ENCODE results near the gene PRDM16. TPM values are rescaled to one million over a fixed set of nuclear protein-coding genes. Genes with fewer than 3 reads are reported as not detected.

PRDM16 gene
- total RNA-seq, 1 donor from 2014 or later, result 12.9 TPM

DNA sequence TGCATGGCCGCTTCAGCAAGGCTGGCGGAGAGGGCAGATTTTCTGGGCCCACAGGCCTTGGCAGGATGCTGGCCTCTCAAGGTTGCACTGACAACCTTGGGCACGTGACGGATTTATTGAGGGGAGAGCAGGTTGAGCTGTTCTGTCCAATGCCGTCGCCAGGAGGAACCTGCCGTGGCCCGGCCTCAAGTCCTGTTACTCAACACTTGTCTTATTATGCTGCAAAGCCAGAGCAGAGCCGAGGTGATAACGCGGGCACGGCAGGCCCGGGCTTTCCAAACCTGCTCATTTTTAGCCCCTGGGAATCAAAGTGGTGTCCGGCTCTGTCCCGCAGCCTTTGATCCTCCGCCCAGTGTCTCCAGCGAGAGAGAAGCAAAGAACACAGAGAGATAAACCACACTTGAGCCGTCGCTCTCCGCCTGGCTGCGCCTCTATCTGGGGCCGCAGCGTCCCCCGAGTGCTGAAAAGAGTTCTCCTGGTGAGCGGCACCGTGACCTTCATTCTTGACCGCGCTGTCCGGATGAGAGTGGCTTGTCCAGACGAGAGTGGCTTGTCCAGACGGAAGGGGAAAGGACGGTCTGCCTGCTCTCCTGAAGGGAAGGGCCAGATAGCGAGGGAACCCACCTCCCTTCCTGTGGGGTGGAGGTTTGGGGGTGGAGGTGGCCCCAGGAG is 223.2 kb downstream of the PRDM16 start:
- intact Hi-C loops (cut with DNase I), result no loop called here
- no peak for DNase-seq (ENCODE audit: low spot score)

DNA sequence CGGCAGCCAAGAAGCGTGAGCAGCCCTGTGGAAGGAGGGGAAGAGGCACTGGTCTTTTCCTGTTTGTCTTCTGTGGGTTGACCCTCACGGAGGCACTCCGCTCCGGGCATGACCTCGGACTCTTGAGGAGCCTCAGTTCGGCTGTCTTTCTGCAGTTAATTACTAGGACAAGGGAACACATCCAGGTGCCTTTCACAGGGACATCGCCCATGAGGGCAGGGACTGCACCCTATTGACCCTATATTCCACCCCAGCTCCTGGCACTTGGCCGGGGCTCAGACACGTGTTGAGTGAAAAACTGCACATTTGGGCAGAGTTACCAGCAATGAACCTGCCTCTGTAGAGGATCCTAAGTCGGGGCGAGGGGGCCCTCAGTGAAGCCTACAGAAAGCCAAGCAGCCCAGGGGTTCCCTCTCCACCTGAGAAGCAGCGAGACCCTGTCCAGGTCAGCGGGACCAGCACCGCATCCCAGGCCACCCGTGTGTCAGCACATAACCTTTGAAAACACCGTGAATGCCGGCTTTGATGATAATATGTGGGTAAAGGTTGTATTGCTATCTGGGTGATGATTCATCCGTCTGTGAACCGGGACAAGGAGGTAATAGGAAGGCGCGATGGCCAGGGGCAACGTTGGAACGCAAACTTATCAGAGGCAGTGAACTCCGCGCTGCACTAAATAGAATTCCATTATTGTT is 224.0 kb downstream of the PRDM16 start:
- no peak for DNase-seq (ENCODE audit: low spot score)
- intact Hi-C loops (cut with DNase I), result no loop called here

DNA sequence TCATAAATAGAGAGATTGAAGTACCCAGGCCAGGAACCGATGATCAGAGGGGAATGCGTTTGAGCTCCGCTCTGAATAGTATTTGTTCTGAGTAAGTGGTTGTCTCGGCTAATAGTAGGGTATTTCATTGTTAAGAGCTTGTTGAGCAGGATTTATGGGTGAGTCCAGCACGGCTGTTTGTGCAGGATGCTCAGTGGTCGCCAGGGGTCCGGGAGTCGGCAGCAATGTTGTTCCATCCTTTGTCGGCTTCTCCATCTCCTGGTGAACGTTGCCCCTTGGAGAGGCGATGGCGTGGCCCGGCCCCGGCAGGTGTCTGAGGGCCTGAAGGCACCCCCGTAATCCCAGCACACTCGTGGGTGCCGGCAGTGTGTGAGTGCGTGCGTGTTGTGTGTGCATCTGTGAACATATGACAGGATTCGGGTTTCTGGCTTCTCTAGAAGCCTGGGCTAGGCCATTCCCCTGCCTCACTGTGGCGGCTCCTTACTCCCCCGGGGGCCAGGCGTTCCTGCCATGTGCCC is 224.6 kb downstream of the PRDM16 start:
- intact Hi-C loops (cut with DNase I), result no loop called here
- no peak for DNase-seq (ENCODE audit: low spot score)

DNA sequence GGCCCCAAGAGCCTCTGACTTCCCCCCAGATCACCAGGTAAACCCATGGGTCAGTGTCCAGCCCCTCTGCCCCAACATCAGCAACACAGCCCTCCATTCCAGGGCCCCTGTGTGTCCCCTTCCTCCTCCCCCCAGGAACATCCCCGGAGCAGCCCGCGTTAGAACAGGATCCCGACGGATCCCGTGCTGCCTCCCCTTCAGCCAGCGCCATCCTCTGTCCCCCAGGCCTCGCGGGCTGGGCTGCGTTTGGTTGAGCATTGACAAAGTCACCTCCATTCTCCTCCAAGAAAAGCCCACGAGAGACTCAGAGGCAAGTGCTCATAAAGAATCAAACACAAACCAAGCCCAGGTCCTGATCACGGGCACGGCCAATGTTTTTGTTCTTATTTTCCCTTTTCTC is 225.4 kb downstream of the PRDM16 start:
- DNase-seq (ENCODE audit: low spot score), result no peak
- intact Hi-C loops (cut with DNase I), result no loop called here

DNA sequence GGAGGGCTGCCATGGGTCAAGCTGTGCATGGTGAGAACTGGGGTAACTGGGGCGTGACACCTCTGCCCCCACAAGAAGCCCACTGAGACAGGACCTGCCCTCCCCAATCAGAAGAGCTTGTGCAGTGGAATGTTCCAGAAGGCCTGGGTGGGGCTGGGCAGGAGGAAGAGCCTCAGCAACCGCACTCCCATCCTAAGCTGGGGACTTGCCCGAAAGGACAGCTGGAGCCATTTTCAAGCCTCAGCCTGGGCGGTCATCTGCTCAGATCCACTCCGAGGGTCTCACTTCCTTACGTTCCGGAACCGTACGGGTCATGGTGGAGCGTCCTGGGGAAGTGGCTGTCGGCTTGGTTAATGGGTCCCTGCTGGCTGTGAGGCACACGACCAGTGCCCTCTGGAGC is 226.8 kb downstream of the PRDM16 start:
- DNase-seq (ENCODE audit: low spot score), result no peak
- intact Hi-C loops (cut with DNase I), result no loop called here

DNA sequence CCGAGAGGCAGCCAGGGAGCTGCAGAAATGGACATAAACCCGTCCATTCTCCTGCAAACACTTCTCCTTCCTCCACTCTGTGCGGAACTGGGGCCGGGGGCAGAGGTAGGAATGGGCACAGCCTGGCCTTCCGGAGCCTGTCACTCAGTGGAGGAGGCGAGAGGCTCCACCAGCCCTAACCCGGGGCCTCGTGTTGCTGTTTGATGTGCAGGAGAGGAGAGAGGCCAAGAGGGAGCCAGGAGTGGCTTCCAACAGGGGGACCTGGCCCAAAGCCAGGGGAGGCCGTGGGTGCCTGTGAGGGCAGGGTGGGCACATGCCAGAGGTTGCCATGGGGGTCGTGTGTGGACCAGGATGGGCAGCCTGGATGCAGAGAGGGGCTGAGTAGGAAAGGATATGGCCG is 227.3 kb downstream of the PRDM16 start:
- intact Hi-C loops (cut with DNase I), result no loop called here
- no peak for DNase-seq (ENCODE audit: low spot score)

DNA sequence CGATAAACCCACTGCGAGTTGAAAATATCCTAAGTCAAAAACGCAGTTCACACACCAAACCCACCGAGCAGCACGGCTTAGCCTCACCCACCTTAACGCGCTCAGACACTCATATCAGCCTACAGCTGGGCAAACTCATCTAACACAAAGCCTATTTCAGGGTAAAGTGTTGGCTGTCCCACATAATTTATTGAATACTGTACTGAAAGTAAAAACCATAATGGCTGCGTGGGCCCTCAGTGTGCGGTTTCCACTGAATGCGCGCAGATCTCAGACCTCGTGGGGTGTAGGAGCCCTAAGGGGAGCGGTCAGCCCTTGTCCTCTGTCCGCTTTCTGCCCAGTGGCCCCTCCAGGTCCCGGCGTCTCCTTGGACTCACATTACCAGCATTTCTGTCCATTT is 227.8 kb downstream of the PRDM16 start:
- no peak for DNase-seq (ENCODE audit: low spot score)
- intact Hi-C loops (cut with DNase I), result no loop called here

DNA sequence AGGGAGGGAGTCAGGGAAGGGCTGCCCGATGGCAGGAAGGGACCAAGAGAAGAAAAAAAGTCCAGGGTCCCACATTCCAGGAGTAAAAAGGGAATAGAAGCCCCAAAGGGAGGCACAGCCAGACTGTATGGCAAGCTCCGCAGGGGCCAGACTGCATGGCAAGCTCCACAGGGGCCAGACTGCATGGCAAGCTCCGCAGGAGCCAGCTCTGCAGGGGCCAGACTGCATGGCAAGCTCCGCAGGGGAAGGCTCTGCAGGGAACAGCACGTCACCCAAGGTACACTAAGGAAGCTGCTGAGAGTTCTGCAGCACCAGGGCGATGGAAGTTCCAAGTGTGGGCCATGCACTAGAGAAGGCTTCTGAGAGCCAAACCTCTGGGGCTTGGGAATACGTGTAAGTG is 228.8 kb downstream of the PRDM16 start:
- no peak for DNase-seq (ENCODE audit: low spot score)
- intact Hi-C loops (cut with DNase I), result no loop called here

DNA sequence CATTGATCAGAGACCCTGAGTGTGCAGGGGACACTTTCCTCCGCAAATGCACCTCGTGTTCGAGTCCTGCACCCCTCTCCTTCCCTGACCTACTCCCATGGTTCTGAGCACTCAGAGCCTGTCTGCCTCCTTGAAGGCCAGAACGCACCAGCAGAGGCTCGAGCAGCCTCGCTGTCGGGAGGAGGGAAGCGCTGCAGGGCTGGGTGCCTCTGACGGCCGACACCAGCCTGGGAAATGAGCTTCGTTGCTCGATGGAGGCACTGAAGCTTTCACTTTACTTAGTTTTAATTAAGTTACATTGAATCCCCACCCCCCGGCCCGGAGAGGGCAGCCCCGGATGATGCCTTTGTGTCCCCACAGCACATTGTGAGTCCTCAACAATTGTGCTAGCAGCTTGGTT is 229.2 kb downstream of the PRDM16 start:
- intact Hi-C loops (cut with DNase I), result no loop called here

DNA sequence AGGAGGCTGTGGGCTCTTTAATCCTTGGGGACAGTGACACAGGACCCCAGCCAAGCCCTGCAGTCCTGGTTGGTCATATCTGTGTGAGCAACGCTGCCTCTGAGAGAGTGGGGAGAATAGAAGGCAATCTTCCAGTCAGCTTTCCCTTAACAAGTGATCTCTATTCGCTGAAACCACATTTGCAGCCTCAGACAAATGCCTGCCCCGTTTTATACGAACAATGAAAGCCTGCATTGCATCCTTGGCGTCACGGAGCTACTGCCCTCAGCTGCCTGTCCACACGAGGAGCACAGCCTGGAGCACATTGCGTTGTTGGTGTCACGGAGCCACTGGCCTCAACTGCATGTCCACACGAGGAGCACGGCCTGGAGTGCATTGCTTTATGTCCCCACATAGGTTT is 235.2 kb downstream of the PRDM16 start:
- intact Hi-C loops (cut with DNase I), result no loop called here

More for the DNA sequence above, 229.2 kb downstream of the PRDM16 start:
- no peak for DNase-seq (ENCODE audit: low spot score)

DNA sequence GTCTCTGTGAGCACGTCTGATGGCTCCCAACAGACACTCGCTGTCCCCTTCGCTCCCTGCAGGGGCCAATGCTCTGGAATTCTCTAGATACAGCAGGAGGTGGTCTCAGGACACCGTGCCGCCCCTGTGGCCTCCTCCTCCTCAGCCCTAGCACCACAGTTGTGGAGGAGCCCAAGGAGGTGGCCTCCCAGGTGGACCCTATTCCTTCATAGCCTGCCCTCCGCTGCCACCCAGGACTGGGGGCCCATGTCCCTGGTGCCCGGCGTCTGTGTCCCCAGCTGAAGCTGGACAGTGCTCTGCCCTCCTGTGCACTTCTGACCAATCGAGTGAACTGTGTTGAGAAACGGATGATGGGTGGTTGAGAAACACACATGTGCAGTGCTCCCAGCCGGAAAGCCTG is 235.7 kb downstream of the PRDM16 start:
- intact Hi-C loops (cut with DNase I), result no loop called here
- no peak for DNase-seq (ENCODE audit: low spot score)

More for the DNA sequence above, 235.2 kb downstream of the PRDM16 start:
- DNase-seq (ENCODE audit: low spot score), result no peak

DNA sequence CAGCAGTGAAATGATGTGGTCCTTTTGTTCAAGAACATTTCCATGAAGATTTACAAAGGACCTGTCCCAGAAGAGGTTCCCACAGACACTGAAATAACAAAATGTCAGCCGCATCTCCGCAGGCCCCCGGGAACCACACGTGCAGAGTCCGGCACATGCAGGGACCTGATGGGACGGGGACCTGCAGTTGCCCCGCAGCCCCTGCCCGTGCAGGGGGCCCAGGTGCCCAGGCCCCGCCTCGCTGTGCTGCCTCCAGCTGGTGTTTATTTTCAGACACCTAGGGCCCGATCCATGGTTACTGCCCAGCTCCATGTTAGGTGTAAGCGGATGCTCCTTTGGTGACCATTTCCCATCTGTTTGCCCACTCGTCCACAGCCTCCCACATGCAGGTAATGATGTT is 236.2 kb downstream of the PRDM16 start:
- no peak for DNase-seq (ENCODE audit: low spot score)
- intact Hi-C loops (cut with DNase I), result no loop called here

DNA sequence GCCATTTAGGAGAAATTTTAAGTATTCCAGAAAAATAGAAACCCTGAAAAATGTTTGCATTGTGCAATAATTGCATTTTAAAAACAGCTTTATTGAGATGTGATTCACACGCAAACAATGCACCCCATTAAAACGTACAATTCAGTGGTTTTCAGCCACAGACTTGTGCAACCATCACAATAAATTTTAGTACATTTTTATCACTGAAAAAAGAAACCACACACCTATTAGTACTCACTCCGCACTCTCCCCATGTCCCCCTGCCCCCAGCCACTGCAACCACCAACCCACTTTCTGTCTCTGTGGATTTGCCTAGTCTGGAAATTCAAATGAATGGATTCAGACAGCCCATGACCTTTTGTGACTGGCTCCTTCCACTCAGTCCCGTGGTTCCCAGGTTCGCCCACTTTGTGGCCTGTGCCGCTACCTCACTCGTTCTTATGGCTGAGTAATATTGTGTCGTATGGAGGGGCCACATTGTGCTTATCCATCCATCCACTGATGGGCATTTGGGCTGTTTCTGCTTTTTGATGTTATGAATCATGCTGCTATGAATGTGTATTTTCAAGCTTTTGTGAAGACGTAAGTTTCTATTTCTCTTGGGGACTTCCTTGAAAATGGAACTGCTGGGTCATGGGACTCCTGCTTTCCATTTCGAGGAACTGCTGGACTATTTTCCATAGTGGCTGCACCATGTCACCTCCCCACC is 237.7 kb downstream of the PRDM16 start:
- no peak for DNase-seq (ENCODE audit: low spot score)
- intact Hi-C loops (cut with DNase I), result no loop called here

DNA sequence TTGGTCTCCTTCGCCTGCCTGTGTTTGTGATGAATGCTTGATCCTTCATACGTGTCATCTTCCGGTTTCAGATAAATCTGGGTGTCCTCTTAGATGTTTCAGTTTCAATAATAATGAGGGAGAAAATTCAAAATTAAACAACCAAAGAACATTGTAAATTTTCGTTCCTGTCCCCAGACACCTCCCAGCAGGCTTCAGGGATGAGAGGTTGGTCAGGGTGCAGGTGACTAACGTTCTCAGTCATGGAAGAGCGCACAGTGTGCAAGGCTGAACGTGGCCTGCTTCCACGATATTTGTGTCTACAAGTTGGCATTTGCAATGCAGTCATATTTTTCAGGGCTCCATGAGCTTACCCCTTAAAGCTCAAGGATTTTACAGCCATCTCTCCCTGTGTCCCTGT is 238.4 kb downstream of the PRDM16 start:
- intact Hi-C loops (cut with DNase I), result no loop called here
- no peak for DNase-seq (ENCODE audit: low spot score)

DNA sequence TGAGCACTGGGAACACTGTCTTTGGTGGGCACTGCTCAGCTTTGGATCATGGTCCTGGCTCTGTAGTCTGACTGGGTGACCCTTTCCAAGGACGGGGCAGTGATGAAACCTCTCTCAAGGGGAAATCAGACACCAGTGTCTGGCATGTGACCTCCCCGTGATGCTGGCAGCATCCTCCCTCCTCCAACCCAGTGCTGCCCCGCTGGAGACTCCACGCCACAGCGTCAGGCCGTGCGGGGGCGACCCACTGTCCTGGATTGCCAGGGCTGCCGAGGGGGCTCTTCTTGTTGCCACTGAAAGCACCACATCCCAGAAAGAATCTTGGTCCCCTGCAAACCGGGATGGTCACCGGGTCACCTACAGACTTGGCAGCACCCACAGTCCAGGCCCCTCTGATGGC is 239.1 kb downstream of the PRDM16 start:
- DNase-seq (ENCODE audit: low spot score), result no peak
- intact Hi-C loops (cut with DNase I), result no loop called here

DNA sequence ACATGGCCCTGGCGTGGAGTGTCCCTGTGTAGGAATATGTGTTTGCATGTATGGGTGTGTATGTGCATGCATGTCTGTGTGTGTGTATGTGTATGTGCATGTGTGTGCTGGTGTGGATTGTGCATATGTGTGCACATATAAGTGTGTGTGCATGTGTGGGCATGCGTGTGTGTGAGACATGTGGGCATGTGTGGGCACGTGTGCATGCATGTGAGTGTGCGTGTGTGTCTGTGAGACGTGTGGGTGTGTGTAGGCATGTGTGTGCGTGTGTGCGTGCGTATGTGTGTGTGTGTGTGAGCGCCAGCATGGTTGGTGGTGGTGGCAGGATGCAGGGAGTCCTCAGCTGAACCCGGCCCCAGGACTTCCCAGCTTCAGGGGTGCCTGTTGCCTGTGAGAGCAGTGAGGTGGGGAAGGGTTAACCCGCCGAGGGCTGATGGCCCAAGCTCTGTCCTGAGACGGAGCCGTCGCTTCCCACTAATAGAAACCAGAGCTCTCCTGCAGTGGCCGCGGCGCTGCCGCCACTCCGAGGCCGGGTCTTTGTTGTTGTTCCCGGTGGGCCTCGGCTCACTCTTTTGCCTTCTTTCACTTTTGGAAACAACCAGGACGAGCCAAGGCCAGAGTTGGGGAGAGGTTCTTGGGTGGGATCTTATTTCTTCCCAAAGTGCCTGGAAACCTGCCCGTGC is 241.9 kb downstream of the PRDM16 start:
- intact Hi-C loops (cut with DNase I), result loop anchor here (5.0 to 10.0 kb wide), 3 partner anchors 81 to 246 kb away; partner anchors contain the start of gene PRDM16

DNA sequence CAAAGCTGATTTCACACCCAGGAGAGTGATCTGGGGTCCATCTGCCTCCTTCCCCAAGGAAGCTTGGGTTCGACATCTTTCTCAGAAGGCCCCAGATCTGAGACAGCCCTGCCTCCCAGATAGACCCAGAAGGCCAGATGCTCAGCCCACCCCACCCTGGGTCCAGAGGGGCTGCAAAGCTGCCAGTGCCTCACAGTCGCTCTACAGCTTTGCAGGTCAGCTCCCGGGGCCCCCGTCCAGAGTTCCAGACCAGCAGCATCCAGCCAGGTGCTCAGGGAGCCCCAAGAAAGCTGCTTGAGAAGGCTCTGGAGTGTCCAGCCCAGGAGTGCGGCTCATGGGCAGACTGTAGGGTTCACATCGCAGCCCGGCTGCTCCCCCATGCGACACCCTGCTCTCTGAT is 242.7 kb downstream of the PRDM16 start:
- DNase-seq (ENCODE audit: low spot score), result no peak
- intact Hi-C loops (cut with DNase I), result loop anchor here (2.0 to 10.0 kb wide), 4 partner anchors 57 to 247 kb away; partner anchors contain the start of gene PRDM16

More for the DNA sequence above, 241.9 kb downstream of the PRDM16 start:
- DNase-seq (ENCODE audit: low spot score), result no peak

DNA sequence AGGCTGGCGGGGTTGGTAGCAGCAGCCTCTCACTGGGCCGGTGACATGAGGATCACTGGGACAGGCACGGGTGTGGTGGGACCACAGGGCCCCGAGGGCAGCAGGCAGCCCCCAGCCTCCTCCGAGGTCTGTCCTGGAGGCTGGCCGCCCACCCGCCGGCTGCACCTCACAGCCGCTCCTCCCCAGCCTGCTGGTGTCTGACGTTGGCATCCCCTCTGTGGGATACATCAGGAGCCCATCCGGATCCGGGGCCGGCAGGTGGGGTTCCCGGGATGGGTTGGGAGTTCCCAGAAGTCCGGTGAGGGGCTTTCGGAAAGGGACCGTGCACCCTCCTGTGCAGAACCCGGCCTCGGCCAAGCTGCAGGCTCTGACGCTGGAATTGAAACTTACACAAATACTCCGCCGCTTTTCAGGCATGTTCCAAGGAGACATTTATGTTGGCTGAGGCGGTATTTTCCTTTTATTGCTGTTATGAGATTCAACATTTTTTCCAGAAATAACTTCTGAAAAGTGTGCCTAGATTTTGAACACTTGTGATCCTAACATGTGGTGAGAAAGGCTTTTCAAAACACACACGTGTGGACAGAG is 243.4 kb downstream of the PRDM16 start:
- no peak for DNase-seq (ENCODE audit: low spot score)
- intact Hi-C loops (cut with DNase I), result loop anchor here (2.0 to 10.0 kb wide), 4 partner anchors 56 to 248 kb away; partner anchors contain the start of gene PRDM16

DNA sequence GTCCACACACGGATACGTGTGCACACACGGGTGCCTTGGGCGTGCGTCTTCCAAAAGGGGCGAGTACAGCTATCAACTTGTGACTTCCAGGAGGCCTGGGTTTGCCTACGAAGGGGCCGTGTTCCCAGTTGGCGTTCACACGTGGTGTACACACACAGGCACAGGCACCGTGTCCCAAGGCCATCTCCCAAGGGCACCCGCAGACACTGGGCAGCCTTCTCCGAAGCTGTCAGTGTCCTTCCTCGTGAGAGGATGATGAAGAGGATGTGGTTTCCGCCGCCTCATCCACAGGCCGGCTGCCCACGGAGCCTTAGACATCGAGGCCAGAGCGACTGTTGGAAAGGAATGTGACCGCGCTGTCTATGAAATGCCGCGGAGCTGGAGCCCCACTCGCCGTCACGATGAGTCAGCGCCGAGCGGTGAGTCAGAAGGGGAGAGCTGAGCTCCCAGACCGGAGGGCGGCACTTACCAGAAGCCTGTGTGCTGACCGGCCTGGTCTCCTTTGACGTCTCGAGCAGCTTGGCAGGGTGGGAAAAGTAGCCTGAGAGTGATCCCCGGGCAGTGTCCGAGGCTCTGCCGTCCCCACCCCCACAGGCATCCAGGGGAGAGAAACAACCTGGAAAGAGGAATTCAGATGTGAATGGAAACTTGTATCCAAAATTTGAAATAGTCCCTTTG is 244.0 kb downstream of the PRDM16 start:
- intact Hi-C loops (cut with DNase I), result loop anchor here (1.0 to 10.0 kb wide), 5 partner anchors 36 to 248 kb away; partner anchors contain the start of gene PRDM16
- DNase-seq (ENCODE audit: low spot score), result peak; percentile 94

Data from cardiac septum (tissue), 1 donor.